Measurements from ENCODE around the gene LSM10. TPM values are rescaled to one million over a fixed set of nuclear protein-coding genes. Genes with fewer than 3 reads are reported as not detected.
A peak's percentile ranks its signal among the peaks of the same experiment; 100 is the strongest.

Gene LSM10
- total RNA-seq, 1 experiment from 2014 or later = 56.3 TPM

- Mint-ChIP-seq H3K27ac (peak overlapping the region; percentile 8; the same call in 1 of the 2 replicates), H3K27me3 (ENCODE audit: low read depth) (no peaks in the 10 kb centered on the region), H3K4me3 (no peak overlapping the region), H3K9me3 (no peaks in the 10 kb centered on the region), H3K4me1 (peaks cover 15% of the 10 kb centered on the region), H3K36me3 (peaks cover 11% of the 10 kb centered on the region)
- ChIA-PET POLR2A (no interaction called here), CTCF (interaction anchor here (1.4 kb wide), 1 partner anchor 21 kb away, joined by 3 read pairs; no protein-coding TSS in a partner anchor)
- ATAC-seq = no peak
- TF ChIP-seq E2F1 (CRISPR knock-in tag; IDR thresholded peaks at IDR 0.05) (no peak), RELA (CRISPR knock-in tag; IDR thresholded peaks at IDR 0.05; ENCODE audit: borderline replicate concordance) (no peak), AR (CRISPR knock-in tag; IDR thresholded peaks at IDR 0.05) (no peak), FOXP1 (CRISPR knock-in tag; IDR thresholded peaks at IDR 0.05; ENCODE audit: borderline replicate concordance) (no peak), ZBTB21 (CRISPR knock-in tag; IDR thresholded peaks at IDR 0.05; ENCODE audit: borderline replicate concordance) (no peak), GABPB1 (CRISPR knock-in tag; IDR thresholded peaks at IDR 0.05) (no peak), ZNF396 (CRISPR knock-in tag; IDR thresholded peaks at IDR 0.05; ENCODE audit: borderline replicate concordance) (no peak), RORB (CRISPR knock-in tag; IDR thresholded peaks at IDR 0.05) (no peak), CBFB (CRISPR knock-in tag; IDR thresholded peaks at IDR 0.05; ENCODE audit: low read depth) (no peak), NFYB (CRISPR knock-in tag; conservative IDR thresholded peaks at IDR 0.05; ENCODE audit: low read depth) (no peak), SOX15 (CRISPR knock-in tag; IDR thresholded peaks at IDR 0.05) (no peak)
- TF ChIP-seq, protein P1, sequence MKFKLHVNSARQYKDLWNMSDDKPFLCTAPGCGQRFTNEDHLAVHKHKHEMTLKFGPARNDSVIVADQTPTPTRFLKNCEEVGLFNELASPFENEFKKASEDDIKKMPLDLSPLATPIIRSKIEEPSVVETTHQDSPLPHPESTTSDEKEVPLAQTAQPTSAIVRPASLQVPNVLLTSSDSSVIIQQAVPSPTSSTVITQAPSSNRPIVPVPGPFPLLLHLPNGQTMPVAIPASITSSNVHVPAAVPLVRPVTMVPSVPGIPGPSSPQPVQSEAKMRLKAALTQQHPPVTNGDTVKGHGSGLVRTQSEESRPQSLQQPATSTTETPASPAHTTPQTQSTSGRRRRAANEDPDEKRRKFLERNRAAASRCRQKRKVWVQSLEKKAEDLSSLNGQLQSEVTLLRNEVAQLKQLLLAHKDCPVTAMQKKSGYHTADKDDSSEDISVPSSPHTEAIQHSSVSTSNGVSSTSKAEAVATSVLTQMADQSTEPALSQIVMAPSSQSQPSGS (CRISPR knock-in tag; IDR thresholded peaks at IDR 0.05; ENCODE audit: borderline replicate concordance, low read depth) = no peak
- TF ChIP-seq, protein P2, sequence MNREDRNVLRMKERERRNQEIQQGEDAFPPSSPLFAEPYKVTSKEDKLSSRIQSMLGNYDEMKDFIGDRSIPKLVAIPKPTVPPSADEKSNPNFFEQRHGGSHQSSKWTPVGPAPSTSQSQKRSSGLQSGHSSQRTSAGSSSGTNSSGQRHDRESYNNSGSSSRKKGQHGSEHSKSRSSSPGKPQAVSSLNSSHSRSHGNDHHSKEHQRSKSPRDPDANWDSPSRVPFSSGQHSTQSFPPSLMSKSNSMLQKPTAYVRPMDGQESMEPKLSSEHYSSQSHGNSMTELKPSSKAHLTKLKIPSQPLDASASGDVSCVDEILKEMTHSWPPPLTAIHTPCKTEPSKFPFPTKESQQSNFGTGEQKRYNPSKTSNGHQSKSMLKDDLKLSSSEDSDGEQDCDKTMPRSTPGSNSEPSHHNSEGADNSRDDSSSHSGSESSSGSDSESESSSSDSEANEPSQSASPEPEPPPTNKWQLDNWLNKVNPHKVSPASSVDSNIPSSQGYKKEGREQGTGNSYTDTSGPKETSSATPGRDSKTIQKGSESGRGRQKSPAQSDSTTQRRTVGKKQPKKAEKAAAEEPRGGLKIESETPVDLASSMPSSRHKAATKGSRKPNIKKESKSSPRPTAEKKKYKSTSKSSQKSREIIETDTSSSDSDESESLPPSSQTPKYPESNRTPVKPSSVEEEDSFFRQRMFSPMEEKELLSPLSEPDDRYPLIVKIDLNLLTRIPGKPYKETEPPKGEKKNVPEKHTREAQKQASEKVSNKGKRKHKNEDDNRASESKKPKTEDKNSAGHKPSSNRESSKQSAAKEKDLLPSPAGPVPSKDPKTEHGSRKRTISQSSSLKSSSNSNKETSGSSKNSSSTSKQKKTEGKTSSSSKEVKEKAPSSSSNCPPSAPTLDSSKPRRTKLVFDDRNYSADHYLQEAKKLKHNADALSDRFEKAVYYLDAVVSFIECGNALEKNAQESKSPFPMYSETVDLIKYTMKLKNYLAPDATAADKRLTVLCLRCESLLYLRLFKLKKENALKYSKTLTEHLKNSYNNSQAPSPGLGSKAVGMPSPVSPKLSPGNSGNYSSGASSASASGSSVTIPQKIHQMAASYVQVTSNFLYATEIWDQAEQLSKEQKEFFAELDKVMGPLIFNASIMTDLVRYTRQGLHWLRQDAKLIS (CRISPR knock-in tag; IDR thresholded peaks at IDR 0.05; ENCODE audit: borderline replicate concordance) = no peak
- TF ChIP-seq, protein P3, sequence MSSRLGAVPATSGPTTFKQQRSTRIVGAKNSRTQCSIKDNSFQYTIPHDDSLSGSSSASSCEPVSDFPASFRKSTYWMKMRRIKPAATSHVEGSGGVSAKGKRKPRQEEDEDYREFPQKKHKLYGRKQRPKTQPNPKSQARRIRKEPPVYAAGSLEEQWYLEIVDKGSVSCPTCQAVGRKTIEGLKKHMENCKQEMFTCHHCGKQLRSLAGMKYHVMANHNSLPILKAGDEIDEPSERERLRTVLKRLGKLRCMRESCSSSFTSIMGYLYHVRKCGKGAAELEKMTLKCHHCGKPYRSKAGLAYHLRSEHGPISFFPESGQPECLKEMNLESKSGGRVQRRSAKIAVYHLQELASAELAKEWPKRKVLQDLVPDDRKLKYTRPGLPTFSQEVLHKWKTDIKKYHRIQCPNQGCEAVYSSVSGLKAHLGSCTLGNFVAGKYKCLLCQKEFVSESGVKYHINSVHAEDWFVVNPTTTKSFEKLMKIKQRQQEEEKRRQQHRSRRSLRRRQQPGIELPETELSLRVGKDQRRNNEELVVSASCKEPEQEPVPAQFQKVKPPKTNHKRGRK (CRISPR knock-in tag; IDR thresholded peaks at IDR 0.05; ENCODE audit: borderline replicate concordance) = no peak
- TF ChIP-seq, protein P4, sequence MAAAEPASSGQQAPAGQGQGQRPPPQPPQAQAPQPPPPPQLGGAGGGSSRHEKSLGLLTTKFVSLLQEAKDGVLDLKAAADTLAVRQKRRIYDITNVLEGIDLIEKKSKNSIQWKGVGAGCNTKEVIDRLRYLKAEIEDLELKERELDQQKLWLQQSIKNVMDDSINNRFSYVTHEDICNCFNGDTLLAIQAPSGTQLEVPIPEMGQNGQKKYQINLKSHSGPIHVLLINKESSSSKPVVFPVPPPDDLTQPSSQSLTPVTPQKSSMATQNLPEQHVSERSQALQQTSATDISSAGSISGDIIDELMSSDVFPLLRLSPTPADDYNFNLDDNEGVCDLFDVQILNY (CRISPR knock-in tag; IDR thresholded peaks at IDR 0.05) = no peak
- TF ChIP-seq, protein P5, sequence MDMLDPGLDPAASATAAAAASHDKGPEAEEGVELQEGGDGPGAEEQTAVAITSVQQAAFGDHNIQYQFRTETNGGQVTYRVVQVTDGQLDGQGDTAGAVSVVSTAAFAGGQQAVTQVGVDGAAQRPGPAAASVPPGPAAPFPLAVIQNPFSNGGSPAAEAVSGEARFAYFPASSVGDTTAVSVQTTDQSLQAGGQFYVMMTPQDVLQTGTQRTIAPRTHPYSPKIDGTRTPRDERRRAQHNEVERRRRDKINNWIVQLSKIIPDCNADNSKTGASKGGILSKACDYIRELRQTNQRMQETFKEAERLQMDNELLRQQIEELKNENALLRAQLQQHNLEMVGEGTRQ (CRISPR knock-in tag; IDR thresholded peaks at IDR 0.05) = no peak
- TF ChIP-seq, protein P6, sequence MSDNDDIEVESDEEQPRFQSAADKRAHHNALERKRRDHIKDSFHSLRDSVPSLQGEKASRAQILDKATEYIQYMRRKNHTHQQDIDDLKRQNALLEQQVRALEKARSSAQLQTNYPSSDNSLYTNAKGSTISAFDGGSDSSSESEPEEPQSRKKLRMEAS (CRISPR knock-in tag; IDR thresholded peaks at IDR 0.05) = no peak
- DNase-seq (ENCODE audit: low spot score) = no peak
Measured at GRCh38 chr1:36389999-36390398, 7.7 kb downstream of the LSM10 start.
